Endodermal cell (in vitro differentiated cells): ENCODE results near the gene GNB3. TPM values are rescaled to one million over a fixed set of nuclear protein-coding genes. Genes with fewer than 3 reads are reported as not detected.
A peak's percentile ranks its signal among the peaks of the same experiment; 100 is the strongest.

Experiments
- DNase-seq: peaks from one replicate; pipeline ENCODE4 v3.0.0-alpha.2; 2017
- H3K27ac ChIP-seq: 2 replicates; pipeline ENCODE4 v1.5.1; 2013; ENCODE audit warnings: mild to moderate bottlenecking, low read depth, low read length, moderate library complexity
- H3K27me3 ChIP-seq: 2 replicates; pipeline ENCODE4 v1.6.1; 2013; ENCODE audit warnings: mild to moderate bottlenecking, low read length, moderate library complexity; ENCODE audit not compliant: insufficient read depth, control insufficient read depth, poor library complexity, severe bottlenecking
- H3K36me3 ChIP-seq: 2 replicates; pipeline ENCODE4 v1.7.0; 2013; ENCODE audit warnings: mild to moderate bottlenecking, low read length, moderate library complexity; ENCODE audit not compliant: control insufficient read depth, insufficient read depth
- H3K4me1 ChIP-seq: one replicate; pipeline ENCODE4 v1.7.0; 2013; ENCODE audit warnings: low read length; ENCODE audit not compliant: control insufficient read depth, insufficient read depth
- H3K4me3 ChIP-seq: 2 replicates; pipeline ENCODE4 v1.5.1; 2013; ENCODE audit warnings: mild to moderate bottlenecking, low read length, moderate library complexity
- H3K9ac ChIP-seq: 2 replicates; pipeline ENCODE4 v1.6.1; 2013; ENCODE audit warnings: mild to moderate bottlenecking, low read length, moderate library complexity; ENCODE audit not compliant: poor library complexity, severe bottlenecking; ENCODE audit errors: extremely low read depth
- H3K9me3 ChIP-seq: 2 replicates; pipeline ENCODE4 v1.6.1; 2013; ENCODE audit warnings: mild to moderate bottlenecking, low read length, moderate library complexity; ENCODE audit not compliant: control insufficient read depth
- H3K27ac Mint-ChIP-seq: 2 replicates; pipeline ENCODE4 v1.8.0; 2020; ENCODE audit warnings: mixed read lengths
- H3K27me3 Mint-ChIP-seq: 2 replicates; pipeline ENCODE4 v1.8.0; 2021; ENCODE audit warnings: mild to moderate bottlenecking, mixed read lengths; ENCODE audit not compliant: insufficient read depth
- H3K36me3 Mint-ChIP-seq: 2 replicates; pipeline ENCODE4 v1.8.0; 2020; ENCODE audit warnings: low read depth, mixed read lengths
- H3K4me1 Mint-ChIP-seq: 2 replicates; pipeline ENCODE4 v1.8.0; 2020; ENCODE audit warnings: mixed read lengths
- H3K4me3 Mint-ChIP-seq: 2 replicates; pipeline ENCODE4 v1.8.0; 2020; ENCODE audit warnings: mild to moderate bottlenecking, moderate library complexity, mixed read lengths
- H3K9me3 Mint-ChIP-seq: 2 replicates; pipeline ENCODE4 v1.8.0; 2020; ENCODE audit warnings: mild to moderate bottlenecking, mixed read lengths
- WGBS, 2 experiments: methylation state at CpG; one replicate each; pipeline versions ENCODE4 v1.1.5 to v1.1.7; 2013; ENCODE audit warnings: missing lambda C conversion rate in 2 of 2, mixed read lengths in 1 of 2; ENCODE audit not compliant: insufficient coverage in 1 of 2, insufficient read length in 1 of 2; 5-methylcytosine and 5-hydroxymethylcytosine counted together
- total RNA-seq, 2 donors: library from RNA; stranded (reverse); fragmentation: NEBNext Ultra II Directional in 1 of 2; extraction: Animal tissue kit (Norgen Biotek cat#: 25700) in 1 of 2; gene quantifications; 2 replicates in 1 of 2; 3 replicates in 1 of 2; pipeline ENCODE4 v1.2.1, GENCODE V29; 2021
- TF ChIP-seq, protein P1 (sequence below): fragments of 200-600 bp; sonication (generic); conservative IDR thresholded peaks from 2 replicates; pipeline ENCODE4 v1.5.0; 2021; ENCODE audit warnings: antibody characterized with exemption, mild to moderate bottlenecking

Gene GNB3
- total RNA-seq, 2 donors from 2014 or later: 10.0 to 17.1 TPM

DNA sequence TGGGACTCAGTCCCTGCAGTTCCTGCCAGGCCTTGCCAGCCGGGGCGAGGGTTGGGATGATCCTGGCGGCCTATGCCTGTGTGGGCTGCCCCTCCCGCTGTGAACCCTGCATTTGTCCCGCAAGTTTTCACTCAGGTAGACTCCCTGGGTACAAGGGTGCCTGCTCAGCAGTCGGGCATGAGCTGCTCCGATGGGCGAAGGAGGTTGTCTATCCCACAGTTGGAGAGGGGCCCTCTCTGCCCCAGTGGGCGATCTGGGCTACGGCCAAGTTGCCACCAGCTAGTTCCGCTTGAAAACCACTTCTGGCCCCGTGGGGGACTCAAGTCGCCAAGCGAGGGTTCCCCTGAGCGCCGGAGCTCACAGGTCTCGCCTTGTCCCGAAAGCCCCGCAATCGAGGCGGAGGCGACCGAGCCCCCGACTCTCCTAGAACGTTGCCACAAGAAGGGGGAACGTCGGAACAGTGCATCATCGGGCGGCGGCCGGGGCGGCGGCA, 26.2 kb downstream of the GNB3 start:
- no peaks in the 10 kb centered on the region for H3K27me3 Mint-ChIP-seq
- no peak for DNase-seq
- H3K9me3 Mint-ChIP-seq: no peaks in the 10 kb centered on the region
- H3K36me3 Mint-ChIP-seq: peaks cover 70% of the 10 kb centered on the region
- 10 to 42% methylated on average over 10 to 33 of the region's 33 CpGs for WGBS, 2 experiments
- Histone ChIP-seq H3K4me1 (peaks cover 8% of the 10 kb centered on the region), H3K9ac (peak overlapping the region; percentile 30), H3K27ac (no peak overlapping the region), H3K27me3 (no peaks in the 10 kb centered on the region), H3K9me3 (no peaks in the 10 kb centered on the region), H3K36me3 (peaks cover 56% of the 10 kb centered on the region), H3K4me3 (peak overlapping the region; percentile 73)
- H3K4me3 Mint-ChIP-seq: peak overlapping the region; percentile 95
- TF ChIP-seq, protein P1, sequence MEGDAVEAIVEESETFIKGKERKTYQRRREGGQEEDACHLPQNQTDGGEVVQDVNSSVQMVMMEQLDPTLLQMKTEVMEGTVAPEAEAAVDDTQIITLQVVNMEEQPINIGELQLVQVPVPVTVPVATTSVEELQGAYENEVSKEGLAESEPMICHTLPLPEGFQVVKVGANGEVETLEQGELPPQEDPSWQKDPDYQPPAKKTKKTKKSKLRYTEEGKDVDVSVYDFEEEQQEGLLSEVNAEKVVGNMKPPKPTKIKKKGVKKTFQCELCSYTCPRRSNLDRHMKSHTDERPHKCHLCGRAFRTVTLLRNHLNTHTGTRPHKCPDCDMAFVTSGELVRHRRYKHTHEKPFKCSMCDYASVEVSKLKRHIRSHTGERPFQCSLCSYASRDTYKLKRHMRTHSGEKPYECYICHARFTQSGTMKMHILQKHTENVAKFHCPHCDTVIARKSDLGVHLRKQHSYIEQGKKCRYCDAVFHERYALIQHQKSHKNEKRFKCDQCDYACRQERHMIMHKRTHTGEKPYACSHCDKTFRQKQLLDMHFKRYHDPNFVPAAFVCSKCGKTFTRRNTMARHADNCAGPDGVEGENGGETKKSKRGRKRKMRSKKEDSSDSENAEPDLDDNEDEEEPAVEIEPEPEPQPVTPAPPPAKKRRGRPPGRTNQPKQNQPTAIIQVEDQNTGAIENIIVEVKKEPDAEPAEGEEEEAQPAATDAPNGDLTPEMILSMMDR: peak; percentile 13
- peaks cover 53% of the 10 kb centered on the region for H3K4me1 Mint-ChIP-seq
- H3K27ac Mint-ChIP-seq: peak overlapping the region; percentile 96

DNA sequence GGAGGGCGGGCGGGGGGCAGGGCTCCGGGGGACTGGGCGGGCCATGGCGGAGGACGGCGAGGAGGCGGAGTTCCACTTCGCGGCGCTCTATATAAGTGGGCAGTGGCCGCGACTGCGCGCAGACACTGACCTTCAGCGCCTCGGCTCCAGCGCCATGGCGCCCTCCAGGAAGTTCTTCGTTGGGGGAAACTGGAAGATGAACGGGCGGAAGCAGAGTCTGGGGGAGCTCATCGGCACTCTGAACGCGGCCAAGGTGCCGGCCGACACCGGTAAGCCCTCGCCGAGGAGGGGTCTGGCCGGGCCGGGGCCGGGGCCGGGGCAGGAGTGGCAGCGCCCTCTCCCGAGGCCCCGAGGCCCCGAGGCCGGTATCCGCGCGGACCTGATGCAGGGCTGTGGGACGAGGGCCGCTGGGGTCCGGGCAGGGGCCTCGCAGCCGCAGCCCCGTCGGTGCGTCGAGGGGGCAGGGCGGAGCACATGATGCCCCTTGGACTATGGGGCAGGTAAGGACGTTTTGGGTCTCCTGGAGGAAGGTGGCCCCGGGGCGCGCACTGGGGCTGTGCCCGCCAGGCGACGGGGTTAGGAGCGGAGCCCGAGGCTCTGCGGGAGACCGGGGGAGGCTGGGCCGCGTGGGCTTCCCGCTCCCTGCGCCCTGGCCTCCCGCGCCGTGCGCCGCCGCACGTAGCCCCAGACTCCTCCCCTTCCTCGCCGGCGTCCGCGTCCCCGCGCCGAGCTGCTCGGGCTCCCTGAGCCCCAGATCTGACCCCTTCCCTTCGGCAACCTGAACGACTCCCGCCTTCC, 26.9 kb downstream of the GNB3 start, which contains the start of gene TPI1:
Gene TPI1, plus strand, starts transcription at position 119 of the 798 bp plus-strand sequence. Its CDS starts 36 bp downstream, at position 155.
- Histone ChIP-seq H3K36me3 (peaks cover 53% of the 10 kb centered on the region), H3K27me3 (no peaks in the 10 kb centered on the region), H3K9me3 (no peaks in the 10 kb centered on the region), H3K27ac (peak within 1 kb of the TSS; percentile 68), H3K4me1 (peaks cover 8% of the 10 kb centered on the region), H3K4me3 (peak within 1 kb of the TSS; percentile 99), H3K9ac (peak within 1 kb of the TSS; percentile 77)
- Mint-ChIP-seq H3K27me3 (no peaks in the 10 kb centered on the region), H3K27ac (peak within 1 kb of the TSS; percentile 96), H3K4me1 (peaks cover 57% of the 10 kb centered on the region), H3K36me3 (peaks cover 68% of the 10 kb centered on the region), H3K4me3 (peak within 1 kb of the TSS; percentile 95), H3K9me3 (no peaks in the 10 kb centered on the region)
- TF ChIP-seq, protein P1: no peak
- WGBS, 2 experiments: 0% methylated on average over 18 to 84 of the region's 86 CpGs
- peak; percentile 96 for DNase-seq

- Histone ChIP-seq H3K9ac (peak overlapping the region; percentile 77), H3K27ac (peak overlapping the region; percentile 47), H3K36me3 (peaks cover 45% of the 10 kb centered on the region), H3K27me3 (no peaks in the 10 kb centered on the region), H3K4me1 (peaks cover 8% of the 10 kb centered on the region), H3K9me3 (no peaks in the 10 kb centered on the region), H3K4me3 (peak overlapping the region; percentile 99)
- 8 to 10% methylated on average over 6 to 22 of the region's 22 CpGs for WGBS, 2 experiments
- H3K4me1 Mint-ChIP-seq: peaks cover 57% of the 10 kb centered on the region
- H3K27ac Mint-ChIP-seq: peak overlapping the region; percentile 93
- H3K9me3 Mint-ChIP-seq: no peaks in the 10 kb centered on the region
- H3K36me3 Mint-ChIP-seq: peaks cover 61% of the 10 kb centered on the region
- TF ChIP-seq, protein P1: no peak
- no peaks in the 10 kb centered on the region for H3K27me3 Mint-ChIP-seq
- DNase-seq: peak; percentile 65
- peak overlapping the region; percentile 95 for H3K4me3 Mint-ChIP-seq
These were observed 27.7 kb downstream of the GNB3 start for GRCh38 chr12:6868211-6869048.
